ENCODE measurements around the gene IL20.
A peak's percentile ranks its signal among the peaks of the same experiment; 100 is the strongest.

Gene IL20

GRCh38 chr1:206905295-206906164 is 40.1 kb downstream of the IL20 start:
- no peak for DNase-seq

- DNase-seq: peak; percentile 67
Observed at GRCh38 chr1:206907304-206907991, 42.0 kb downstream of the IL20 start.

- no peak for DNase-seq
Observed at GRCh38 chr1:206908038-206908437, 42.6 kb downstream of the IL20 start.

GRCh38 chr1:206909161-206909882 is 43.9 kb downstream of the IL20 start:
- DNase-seq: peak; percentile 85

- no peak for DNase-seq
Observed at GRCh38 chr1:206909883-206910318, 44.5 kb downstream of the IL20 start.

GRCh38 chr1:206911064-206911663 is 45.7 kb downstream of the IL20 start:
- DNase-seq: peak; percentile 42

GRCh38 chr1:206912445-206913095 is 47.1 kb downstream of the IL20 start:
- DNase-seq: peak; percentile 87

GRCh38 chr1:206913766-206914537 is 48.5 kb downstream of the IL20 start:
- no peak for DNase-seq

GRCh38 chr1:206915030-206915735 is 49.8 kb downstream of the IL20 start:
- DNase-seq: no peak

GRCh38 chr1:206916000-206916709 is 50.7 kb downstream of the IL20 start:
- DNase-seq: no peak

- DNase-seq: no peak
Observed at GRCh38 chr1:206918076-206918475, 52.7 kb downstream of the IL20 start.
